NCI-H526 treated with DMSO at 0.1 percent for 48 hours (cell line): ENCODE results near the gene RASSF10.
"Not testable (repeated sequence)": the region's sequence is repeated elsewhere in the genome, so short reads cannot be mapped to it uniquely, and the experiment has no call there.

Experiments used
- DNase-seq: peaks from one replicate; lab custom pipeline; 2025; lab: John Stamatoyannopoulos, UW

RASSF10 gene

GRCh38 chr11:13026722-13027121 lies 17.6 kb downstream of the RASSF10 start:
- DNase-seq = peak; percentile 44

GRCh38 chr11:13028322-13028721 lies 19.2 kb downstream of the RASSF10 start:
- no peak for DNase-seq

GRCh38 chr11:13029872-13030271 lies 20.8 kb downstream of the RASSF10 start:
- no peak for DNase-seq

- DNase-seq = no peak
Observed at GRCh38 chr11:13030857-13031256, 21.7 kb downstream of the RASSF10 start.

GRCh38 chr11:13031349-13031748 lies 22.2 kb downstream of the RASSF10 start:
- no peak for DNase-seq

- DNase-seq = no peak
Observed at GRCh38 chr11:13033760-13034533, 24.8 kb downstream of the RASSF10 start.

GRCh38 chr11:13035711-13036110 lies 26.6 kb downstream of the RASSF10 start:
- no peak for DNase-seq

- no peak for DNase-seq
Observed at GRCh38 chr11:13036235-13036634, 27.1 kb downstream of the RASSF10 start.

- no peak for DNase-seq
Observed at GRCh38 chr11:13038366-13038765, 29.2 kb downstream of the RASSF10 start.

GRCh38 chr11:13039126-13039525 lies 30.0 kb downstream of the RASSF10 start:
- peak; percentile 66 for DNase-seq

- no peak for DNase-seq
Observed at GRCh38 chr11:13040969-13041561, 31.9 kb downstream of the RASSF10 start.

GRCh38 chr11:13042873-13043342 lies 33.8 kb downstream of the RASSF10 start:
- DNase-seq = no peak

- DNase-seq = no peak
Observed at GRCh38 chr11:13043912-13044628, 35.0 kb downstream of the RASSF10 start.

GRCh38 chr11:13045089-13045488 lies 36.0 kb downstream of the RASSF10 start:
- not testable (repeated sequence) for DNase-seq

- no peak for DNase-seq
Observed at GRCh38 chr11:13045734-13046133, 36.6 kb downstream of the RASSF10 start.

GRCh38 chr11:13046637-13047570 lies 37.8 kb downstream of the RASSF10 start:
- no peak for DNase-seq

- DNase-seq = no peak
Observed at GRCh38 chr11:13047884-13048283, 38.8 kb downstream of the RASSF10 start.

GRCh38 chr11:13051257-13051656 lies 42.1 kb downstream of the RASSF10 start:
- DNase-seq = no peak

- peak; percentile 10 for DNase-seq
Observed at GRCh38 chr11:13052130-13052571, 43.0 kb downstream of the RASSF10 start.

- DNase-seq = no peak
Observed at GRCh38 chr11:13053255-13053917, 44.3 kb downstream of the RASSF10 start.

- no peak for DNase-seq
Observed at GRCh38 chr11:13054278-13054677, 45.2 kb downstream of the RASSF10 start.
